ENCODE results near the gene CDC73.
"Not testable (repeated sequence)": the region's sequence is repeated elsewhere in the genome, so short reads cannot be mapped to it uniquely, and the experiment has no call there.

CDC73 gene

GRCh38 chr1:193181536-193181935 lies 59.7 kb downstream of the CDC73 start:
- DNase-seq (ENCODE audit: low spot score), result no peak

DNA sequence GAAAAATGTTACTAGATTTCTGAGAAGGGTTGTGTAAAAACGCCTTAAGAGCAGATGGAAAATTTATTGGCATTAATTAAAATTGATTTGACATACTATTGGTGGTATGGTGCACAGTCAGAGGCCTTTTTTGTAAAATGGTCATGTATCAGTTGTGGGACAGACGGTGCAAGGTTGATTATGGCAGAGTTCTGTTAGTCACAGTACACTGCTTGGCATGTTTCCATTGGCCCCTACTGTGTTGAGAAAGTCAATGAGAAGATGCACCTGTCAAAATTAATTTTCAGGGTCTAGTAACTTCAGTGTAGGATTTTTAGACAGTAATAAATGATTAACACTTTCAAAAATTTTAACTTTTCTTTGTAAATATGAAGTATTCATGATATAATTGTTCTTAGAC lies 60.2 kb downstream of the CDC73 start:
- DNase-seq (ENCODE audit: low spot score), result no peak

DNA sequence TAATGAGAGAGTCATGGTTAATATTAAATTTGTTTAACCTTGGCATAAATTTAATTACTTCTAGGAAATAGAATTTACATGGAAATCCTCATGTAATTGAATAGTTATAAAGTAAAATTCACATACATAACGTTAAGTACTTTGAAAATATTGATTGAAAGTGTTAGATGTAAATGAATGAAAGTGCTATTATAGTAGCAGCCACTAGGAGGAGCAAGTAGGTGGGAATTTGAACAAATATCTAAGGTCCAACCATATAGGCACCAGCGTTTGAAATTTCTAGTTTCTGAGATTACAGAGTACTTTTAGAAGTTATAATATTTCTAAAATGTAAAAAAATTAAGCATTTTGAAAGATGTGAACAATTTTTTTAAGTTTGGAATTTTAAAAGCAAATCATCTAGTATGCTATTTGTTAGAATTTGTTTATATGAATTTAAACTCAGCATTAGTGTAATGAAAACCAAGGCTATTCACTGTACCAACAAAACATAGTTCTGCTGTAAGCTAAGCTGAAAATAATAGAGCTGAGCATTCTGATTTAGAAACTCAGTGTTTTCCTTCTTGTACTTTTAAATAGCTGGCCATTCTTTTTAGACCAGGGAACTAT lies 61.3 kb downstream of the CDC73 start:
- peak; percentile 64 for DNase-seq (ENCODE audit: low spot score)

DNA sequence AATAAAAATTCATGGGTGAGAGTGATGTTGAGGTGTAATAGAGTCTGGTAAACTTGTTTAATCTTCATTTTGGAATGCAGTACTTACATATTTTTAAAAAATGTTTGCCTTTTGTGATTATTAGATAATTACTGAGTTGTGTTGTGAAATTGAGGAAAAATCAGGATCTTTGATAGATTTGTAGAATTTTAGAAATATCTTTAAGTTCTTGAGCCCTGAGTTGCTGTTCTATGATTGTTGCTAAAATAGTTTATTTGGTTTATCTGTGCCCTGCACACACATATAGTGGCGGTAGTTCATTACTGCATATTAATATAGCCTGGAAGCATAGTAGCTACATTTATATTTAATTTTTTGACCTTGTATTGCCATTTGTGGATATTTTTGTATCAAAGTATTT lies 62.9 kb downstream of the CDC73 start:
- DNase-seq (ENCODE audit: low spot score), result no peak

DNA sequence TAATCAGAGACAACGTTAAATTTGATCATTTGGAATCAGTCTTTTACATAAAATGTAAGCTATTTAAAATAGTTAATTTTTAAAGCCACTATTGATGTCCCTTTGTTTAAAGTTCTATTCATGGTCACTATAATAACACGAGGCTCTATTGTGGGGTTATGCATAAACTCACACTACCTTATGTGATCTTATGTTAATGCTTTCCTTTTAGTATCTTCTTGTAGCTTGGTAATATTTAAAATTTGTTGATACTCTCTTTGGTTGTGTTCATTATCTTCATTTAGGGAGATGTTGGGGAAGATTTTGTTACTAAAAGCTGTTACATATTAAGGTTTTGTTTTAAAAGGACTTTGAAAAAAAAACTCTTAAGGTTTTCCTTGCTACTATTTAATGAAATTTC lies 63.4 kb downstream of the CDC73 start:
- no peak for DNase-seq (ENCODE audit: low spot score)

DNA sequence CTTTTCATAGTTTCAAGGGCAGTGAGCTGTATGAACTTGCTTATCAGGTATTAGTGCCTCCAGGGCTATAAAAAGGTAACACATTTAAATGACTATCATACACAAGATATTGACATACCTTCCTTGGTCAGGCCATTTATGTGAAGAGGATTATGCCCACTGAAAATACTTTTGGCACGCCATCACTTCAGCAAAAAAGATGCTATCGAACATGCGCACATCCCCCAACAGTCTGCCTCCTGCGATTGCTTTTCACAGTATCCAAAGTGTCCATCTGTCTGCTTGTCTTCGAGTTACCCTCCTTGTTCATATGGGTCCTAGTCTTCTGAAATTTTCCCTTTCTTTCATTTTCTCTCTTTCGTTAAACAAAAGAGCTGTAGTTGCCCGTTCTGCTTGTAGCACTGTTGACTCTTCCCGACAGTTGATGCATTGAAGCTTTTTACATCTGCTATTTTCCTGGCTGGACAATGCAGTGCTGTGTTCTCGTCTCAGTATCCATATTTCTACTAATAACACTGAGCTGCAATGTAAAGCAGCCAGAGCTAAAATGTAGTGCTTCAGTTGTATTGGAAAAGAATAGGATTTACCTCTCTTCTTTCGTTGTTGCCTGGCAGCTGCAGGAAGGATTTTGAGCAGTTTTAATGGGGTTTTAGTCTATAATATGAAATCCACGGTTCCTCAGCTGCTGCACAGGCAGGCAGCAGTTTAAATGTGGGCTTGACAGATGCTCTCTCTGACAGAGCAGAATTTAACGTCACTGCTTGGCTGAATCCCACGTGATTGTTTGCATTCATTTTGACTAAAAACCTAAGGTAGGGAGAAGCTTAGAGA lies 64.3 kb downstream of the CDC73 start, which contains the start of gene B3GALT2:
Gene B3GALT2, minus strand, starts transcription at position 713 of the 831 bp plus-strand sequence. CDS start 5,051 bp downstream, outside the sequence.
- no peak for DNase-seq (ENCODE audit: low spot score)

- DNase-seq (ENCODE audit: low spot score), result no peak
Observed at GRCh38 chr1:193187114-193187513, 65.3 kb downstream of the CDC73 start.

- not testable (repeated sequence) for DNase-seq (ENCODE audit: low spot score)
Observed at GRCh38 chr1:193188915-193189314, 67.1 kb downstream of the CDC73 start.

GRCh38 chr1:193189442-193190095 lies 67.7 kb downstream of the CDC73 start:
- DNase-seq (ENCODE audit: low spot score), result no peak

DNA sequence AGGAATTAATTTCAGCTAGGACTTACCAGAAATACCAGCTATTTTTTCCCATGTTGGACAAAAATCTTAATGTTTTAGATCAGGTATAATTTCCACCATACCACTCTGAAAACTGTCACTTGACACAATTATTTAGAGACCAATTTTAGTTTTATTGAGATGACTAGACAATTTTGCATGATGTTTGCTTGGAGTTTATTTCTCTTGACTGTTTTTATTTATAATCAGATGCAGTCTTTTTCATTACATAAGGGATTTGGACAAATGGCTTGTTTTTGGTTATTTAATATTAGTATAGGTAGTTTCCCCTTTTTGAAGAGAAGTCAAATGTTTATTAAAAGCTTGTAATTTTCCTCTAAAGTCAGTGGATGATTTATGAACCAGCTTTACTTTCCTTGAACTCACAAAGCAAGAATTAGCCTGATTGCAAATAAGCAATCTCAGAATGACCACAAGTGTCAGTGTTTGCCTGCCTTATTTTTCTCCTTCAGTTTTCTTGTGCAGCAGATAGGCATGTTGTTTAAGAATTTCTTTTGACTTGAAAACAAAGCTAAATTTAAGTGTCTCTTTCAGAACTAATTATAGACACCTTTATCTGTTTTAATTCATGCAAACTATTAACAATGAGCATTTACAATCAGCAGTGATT lies 68.4 kb downstream of the CDC73 start:
- DNase-seq (ENCODE audit: low spot score), result no peak

GRCh38 chr1:193192586-193192985 lies 70.8 kb downstream of the CDC73 start:
- no peak for DNase-seq (ENCODE audit: low spot score)

DNA sequence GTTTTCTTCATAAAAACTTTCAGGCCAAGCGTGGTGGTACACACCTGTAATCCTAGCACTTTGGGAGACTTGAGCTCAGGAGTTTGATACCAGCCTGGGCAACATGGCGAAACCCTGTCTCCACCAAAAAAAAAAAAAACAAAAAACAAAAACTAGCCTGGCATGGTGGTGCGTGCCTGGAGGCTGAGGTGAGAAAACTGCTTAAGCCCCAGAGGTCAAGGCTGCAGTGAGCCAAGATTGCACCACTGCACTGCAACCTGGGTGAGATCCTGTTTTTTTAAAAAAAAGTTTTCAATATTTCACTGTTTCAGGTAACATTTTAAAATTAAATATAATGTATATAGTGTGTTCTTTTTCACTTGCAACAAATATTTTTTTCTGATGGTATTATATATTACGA lies 78.1 kb downstream of the CDC73 start:
- no peak for DNase-seq (ENCODE audit: low spot score)

GRCh38 chr1:193201021-193201420 lies 79.2 kb downstream of the CDC73 start:
- no peak for DNase-seq (ENCODE audit: low spot score)

- no peak for DNase-seq (ENCODE audit: low spot score)
Observed at GRCh38 chr1:193210996-193211395, 89.2 kb downstream of the CDC73 start.

DNA sequence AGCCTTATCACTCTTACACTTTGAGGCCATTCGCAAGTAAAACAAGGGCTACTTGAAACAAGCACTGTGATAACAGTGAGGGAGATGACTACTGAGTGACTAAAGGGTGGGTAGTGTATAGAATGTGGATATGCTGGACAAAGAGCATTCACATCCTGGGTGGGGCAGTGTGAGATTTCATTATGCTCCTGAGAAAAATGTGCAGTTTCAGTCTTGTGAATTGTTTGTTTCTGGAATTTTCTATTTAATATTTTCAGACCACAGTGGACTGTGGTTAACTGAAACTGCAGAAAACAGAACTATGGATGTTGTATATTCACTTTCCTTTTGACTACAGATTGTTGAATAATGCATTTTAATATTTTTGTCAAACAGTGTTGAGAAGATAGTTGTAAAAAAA lies 89.7 kb downstream of the CDC73 start:
- peak; percentile 46 for DNase-seq (ENCODE audit: low spot score)

DNA sequence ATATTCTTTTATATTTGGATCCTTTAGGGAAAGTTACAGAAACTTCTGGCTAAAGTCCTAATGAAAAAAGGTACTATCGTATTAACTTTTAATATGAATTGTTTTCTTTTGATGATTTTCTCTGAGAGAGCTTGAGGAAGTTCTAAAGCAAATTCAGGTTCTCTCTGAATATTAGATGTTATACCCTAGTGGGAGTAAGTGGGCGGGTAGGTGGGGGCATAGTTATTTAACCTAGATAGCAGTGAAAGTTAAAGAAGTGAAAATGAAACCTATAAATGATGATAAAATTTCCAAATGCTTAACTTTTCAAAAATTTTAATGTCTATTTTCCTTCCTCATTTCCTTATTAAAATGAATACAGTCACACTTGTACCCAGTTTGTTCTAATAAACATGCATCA lies 90.8 kb downstream of the CDC73 start:
- DNase-seq (ENCODE audit: low spot score), result no peak

DNA sequence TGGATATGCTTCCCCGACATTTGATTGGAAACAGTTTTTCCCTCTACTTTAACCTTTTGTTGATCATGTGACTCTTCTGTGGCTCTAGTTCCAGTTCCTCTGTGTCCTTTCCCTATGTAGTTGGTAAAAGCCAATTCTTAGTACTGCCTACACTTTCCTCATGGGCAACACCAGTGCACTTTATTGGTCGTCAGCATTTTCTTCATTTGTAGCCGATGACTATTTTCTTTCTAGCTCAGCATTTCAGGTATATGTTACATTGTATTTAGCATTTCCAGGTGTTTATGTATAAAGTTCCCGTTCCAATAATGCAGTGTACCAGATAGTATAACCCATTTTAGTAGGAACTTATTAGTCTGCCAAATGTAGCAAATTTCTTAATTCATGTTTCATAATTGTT lies 92.2 kb downstream of the CDC73 start:
- DNase-seq (ENCODE audit: low spot score), result no peak

- DNase-seq (ENCODE audit: low spot score), result no peak
Observed at GRCh38 chr1:193216920-193217319, 95.1 kb downstream of the CDC73 start.

DNA sequence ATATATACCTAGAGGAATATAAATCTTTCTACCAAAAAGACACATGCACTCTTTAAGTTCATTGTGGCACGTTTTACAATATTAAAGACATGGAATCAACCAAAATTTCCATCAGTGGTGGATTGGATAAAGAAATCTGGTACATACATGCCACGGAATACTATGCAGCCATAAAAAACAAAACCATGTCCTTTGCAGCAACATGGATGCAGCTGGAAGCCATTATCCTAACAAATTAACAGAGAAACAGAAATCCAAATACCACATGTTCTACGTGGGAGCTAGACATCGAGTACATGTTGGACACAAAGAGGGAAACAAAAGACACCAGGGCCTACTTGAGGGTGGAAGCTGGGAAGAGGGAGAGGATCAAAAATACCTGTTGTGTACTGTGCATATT lies 97.6 kb downstream of the CDC73 start:
- DNase-seq (ENCODE audit: low spot score), result no peak

DNA sequence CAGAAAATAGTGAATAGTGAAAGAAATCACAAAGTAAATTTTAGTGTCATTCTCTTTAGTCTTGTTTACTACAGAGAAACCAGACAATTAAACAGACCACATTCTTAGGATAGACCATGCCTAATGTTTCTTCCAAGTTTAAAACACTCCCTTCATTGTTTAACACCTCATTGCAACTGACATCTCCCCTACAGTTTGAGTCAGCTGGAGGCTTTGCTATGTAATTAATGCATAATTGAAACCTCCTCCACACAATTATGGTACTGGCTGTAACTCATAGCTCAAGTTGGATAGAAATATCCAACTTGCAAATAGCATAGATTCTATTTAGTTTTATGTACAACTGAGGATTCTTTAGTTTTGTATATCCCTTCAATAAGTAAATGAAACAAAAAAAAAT lies 99.8 kb downstream of the CDC73 start:
- no peak for DNase-seq (ENCODE audit: low spot score)

DNA sequence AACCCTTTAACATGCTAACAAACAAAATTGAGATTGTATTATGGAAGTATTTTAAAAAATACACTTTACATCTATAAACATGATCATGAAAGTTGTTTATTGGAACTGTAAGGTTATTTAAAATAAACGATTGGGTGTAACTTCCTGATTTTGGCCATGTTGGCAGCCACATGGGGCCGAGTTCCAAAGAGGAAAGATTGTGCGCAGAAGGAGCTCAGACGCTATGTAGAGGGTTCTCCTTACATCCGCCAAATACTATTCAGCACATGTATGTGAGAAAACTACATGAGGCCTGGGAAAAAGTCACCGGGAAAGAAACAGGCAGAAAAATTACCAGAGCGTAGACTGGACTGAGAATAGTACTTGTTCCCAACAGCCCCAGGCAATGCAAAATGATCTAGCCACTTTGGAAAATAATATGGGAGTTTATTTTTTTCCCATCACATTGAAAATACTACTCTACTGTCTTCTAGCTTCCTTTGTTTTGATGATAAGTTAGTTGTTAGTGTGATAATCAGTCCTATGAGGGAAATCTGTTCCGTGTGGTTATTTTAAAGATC lies 100.3 kb downstream of the CDC73 start:
- no peak for DNase-seq (ENCODE audit: low spot score)

GRCh38 chr1:193229136-193229535 lies 107.3 kb downstream of the CDC73 start:
- DNase-seq (ENCODE audit: low spot score), result no peak

Measured in RKO (cell line).